GM12872 (cell line): ENCODE results near the gene TMEM239.

Experiments
- CTCF ChIP-seq: IDR thresholded peaks from 3 replicates; pipeline ENCODE4 v1.5.1; 2011; ENCODE audit warnings: low read depth, mild to moderate bottlenecking, low read length, moderate library complexity; ENCODE audit not compliant: insufficient read depth

The TMEM239 gene

GRCh38 chr20:2834401-2835110, 18.4 kb downstream of the TMEM239 start:
- no peak for TF ChIP-seq CTCF

GRCh38 chr20:2835331-2835796, 19.2 kb downstream of the TMEM239 start:
- no peak for TF ChIP-seq CTCF

GRCh38 chr20:2836035-2836434, 19.9 kb downstream of the TMEM239 start:
- TF ChIP-seq CTCF: no peak

GRCh38 chr20:2837221-2837960, 21.2 kb downstream of the TMEM239 start:
- TF ChIP-seq CTCF: no peak

- TF ChIP-seq CTCF: no peak
Observed at GRCh38 chr20:2838170-2838797, 22.1 kb downstream of the TMEM239 start.

- TF ChIP-seq CTCF: no peak
Observed at GRCh38 chr20:2838847-2839671, 22.9 kb downstream of the TMEM239 start.
